NCI-H82 treated with DMSO at 0.1 percent for 48 hours (cell line): ENCODE measurements around the gene WASF3.

Source experiments
- DNase-seq: peaks from one replicate; lab custom pipeline; 2025; ENCODE audit not compliant: unreplicated experiment; lab: John Stamatoyannopoulos, UW

Gene WASF3

GRCh38 chr13:26679411-26680122 is 122.1 kb downstream of the WASF3 start:
- no peak for DNase-seq

- DNase-seq: no peak
Measured at GRCh38 chr13:26680123-26680450, 122.6 kb downstream of the WASF3 start.

- DNase-seq: no peak
Measured at GRCh38 chr13:26680572-26680971, 123.1 kb downstream of the WASF3 start.

- no peak for DNase-seq
Measured at GRCh38 chr13:26681036-26681435, 123.6 kb downstream of the WASF3 start.

GRCh38 chr13:26682606-26683005 is 125.1 kb downstream of the WASF3 start:
- no peak for DNase-seq

- DNase-seq: no peak
Measured at GRCh38 chr13:26685606-26686005, 128.1 kb downstream of the WASF3 start.

- no peak for DNase-seq
Measured at GRCh38 chr13:26686285-26686684, 128.8 kb downstream of the WASF3 start.

GRCh38 chr13:26688286-26688685 is 130.8 kb downstream of the WASF3 start:
- DNase-seq: no peak

- DNase-seq: no peak
Measured at GRCh38 chr13:26688980-26689379, 131.5 kb downstream of the WASF3 start.

GRCh38 chr13:26693749-26694463 is 136.4 kb downstream of the WASF3 start:
- no peak for DNase-seq

GRCh38 chr13:26694609-26695359 is 137.3 kb downstream of the WASF3 start:
- DNase-seq: no peak

GRCh38 chr13:26695360-26695705 is 137.8 kb downstream of the WASF3 start:
- DNase-seq: no peak

GRCh38 chr13:26695891-26696311 is 138.4 kb downstream of the WASF3 start:
- no peak for DNase-seq

GRCh38 chr13:26697069-26697955 is 139.8 kb downstream of the WASF3 start:
- DNase-seq: no peak

- peak; percentile 73 for DNase-seq
Measured at GRCh38 chr13:26698392-26699196, 141.1 kb downstream of the WASF3 start.

- DNase-seq: no peak
Measured at GRCh38 chr13:26699197-26699490, 141.7 kb downstream of the WASF3 start.

- DNase-seq: no peak
Measured at GRCh38 chr13:26705536-26705935, 148.1 kb downstream of the WASF3 start.

GRCh38 chr13:26706381-26706780 is 148.9 kb downstream of the WASF3 start:
- no peak for DNase-seq

- peak; percentile 35 for DNase-seq
Measured at GRCh38 chr13:26707122-26708006, 149.9 kb downstream of the WASF3 start.

GRCh38 chr13:26708007-26708297 is 150.5 kb downstream of the WASF3 start:
- DNase-seq: no peak
